HepG2 (cell line): ENCODE data around the gene POLR1G. TPM values are rescaled to one million over a fixed set of nuclear protein-coding genes. Genes with fewer than 3 reads are reported as not detected.
A peak's percentile ranks its signal among the peaks of the same experiment; 100 is the strongest.

Source experiments
- GATAD1 ChIP-seq: IDR thresholded peaks from 2 replicates; pipeline ENCODE4 v1.6.1; 2016; ENCODE audit warnings: missing genetic modification reagents, missing compliant biosample characterization
- HDAC2 ChIP-seq: sonication (generic); formaldehyde crosslinking; IDR thresholded peaks from 2 replicates; pipeline ENCODE4 v1.4.0; 2020; ENCODE audit warnings: missing genetic modification reagents
- HNF4A ChIP-seq: sonication (generic); formaldehyde crosslinking; IDR thresholded peaks from 2 replicates; pipeline ENCODE4 v1.4.0; 2020; ENCODE audit warnings: missing genetic modification reagents
- NFIB ChIP-seq: sonication (generic); formaldehyde crosslinking; IDR thresholded peaks from 2 replicates; pipeline ENCODE4 v1.9.0; 2021; ENCODE audit warnings: missing genetic modification reagents, mild to moderate bottlenecking, borderline replicate concordance
- PHF20 ChIP-seq: sonication (generic); formaldehyde crosslinking; IDR thresholded peaks from 2 replicates; pipeline ENCODE4 v1.5.0; 2020; ENCODE audit warnings: mild to moderate bottlenecking, missing genetic modification reagents
- TCF12 ChIP-seq, 2 experiments: fragments of 450-650 bp in 1 of 2; sonication (generic) in 1 of 2; formaldehyde crosslinking in 1 of 2; IDR thresholded peaks; 2 replicates each; pipeline versions ENCODE4 v1.6.1 to v1.8.0; 2017 to 2022; ENCODE audit warnings: antibody characterized with exemption in 1 of 2, mild to moderate bottlenecking in 1 of 2, missing genetic modification reagents in 1 of 2, moderate library complexity in 1 of 2
- ZNF703 ChIP-seq: sonication (generic); formaldehyde crosslinking; IDR thresholded peaks from 2 replicates; pipeline ENCODE4 v1.5.1; 2020; ENCODE audit warnings: missing genetic modification reagents, mild to moderate bottlenecking, moderate library complexity, borderline replicate concordance
- ZNF775 ChIP-seq: sonication (generic); formaldehyde crosslinking; IDR thresholded peaks from 2 replicates; pipeline ENCODE4 v1.4.0; 2020; ENCODE audit warnings: missing genetic modification reagents, mild to moderate bottlenecking, moderate library complexity, borderline replicate concordance
- ZNF781 ChIP-seq: sonication (generic); formaldehyde crosslinking; IDR thresholded peaks from 2 replicates; pipeline ENCODE4 v1.5.1; 2020; ENCODE audit warnings: borderline replicate concordance, mild to moderate bottlenecking, missing genetic modification reagents; ENCODE audit errors: not compliant biosample characterization
- ZNF879 ChIP-seq: sonication (generic); formaldehyde crosslinking; IDR thresholded peaks from 2 replicates; pipeline ENCODE4 v1.8.1; 2023; ENCODE audit warnings: missing genetic modification reagents
- polyA plus RNA-seq, 8 experiments: library from polyadenylated mRNA; depleted of rRNA in 3 of 8; stranded (reverse) in 7 of 8; unstranded in 1 of 8; fragments of >200 nt; fragmentation: Illumina TruSeq in 4 of 8; extraction: Trizol in 4 of 8; gene quantifications; 2 replicates each; pipeline versions ENCODE4 v1.2.1 to v1.2.3, GENCODE V29; 2011 to 2016; ENCODE audit warnings: low read depth in 4 of 8, missing spikeins in 1 of 8, mixed read lengths in 1 of 8; ENCODE audit not compliant: insufficient read depth in 1 of 8
- total RNA-seq, 5 experiments: library from RNA; depleted of rRNA; stranded (reverse); fragments of >200 nt; fragmentation: Illumina TruSeq; extraction: Trizol; gene quantifications; 2 replicates each; pipeline ENCODE4 v1.2.3, GENCODE V29; 2016; ENCODE audit warnings: low read depth in 1 of 5
- TF ChIP-seq, protein P1 (sequence below): sonication (generic); formaldehyde crosslinking; IDR thresholded peaks from 2 replicates; pipeline ENCODE4 v1.4.0; 2020; ENCODE audit warnings: low read depth, mild to moderate bottlenecking, missing genetic modification reagents
- TF ChIP-seq, protein P2 (sequence below): sonication (generic); formaldehyde crosslinking; IDR thresholded peaks from 2 replicates; pipeline ENCODE4 v1.4.0; 2020; ENCODE audit warnings: missing genetic modification reagents; ENCODE audit errors: not compliant biosample characterization
- TF ChIP-seq, protein P3 (sequence below): sonication (generic); formaldehyde crosslinking; IDR thresholded peaks from 2 replicates; pipeline ENCODE4 v1.5.0; 2020; ENCODE audit warnings: missing genetic modification reagents
- TF ChIP-seq, protein P4 (sequence below): IDR thresholded peaks from 2 replicates; pipeline ENCODE4 v1.6.1; 2016; ENCODE audit warnings: missing genetic modification reagents, missing compliant biosample characterization
- TF ChIP-seq, protein P5 (sequence below): sonication (generic); formaldehyde crosslinking; IDR thresholded peaks from 2 replicates; pipeline ENCODE4 v1.8.0; 2022; ENCODE audit warnings: missing genetic modification reagents, mild to moderate bottlenecking, inconsistent platforms, borderline replicate concordance
- TF ChIP-seq, protein P6 (sequence below): sonication (generic); formaldehyde crosslinking; IDR thresholded peaks from 2 replicates; pipeline ENCODE4 v1.4.0; 2020; ENCODE audit warnings: mild to moderate bottlenecking, missing genetic modification reagents, borderline replicate concordance
- TF ChIP-seq, protein P7 (sequence below): sonication (generic); formaldehyde crosslinking; IDR thresholded peaks from 2 replicates; pipeline ENCODE4 v1.4.0; 2020; ENCODE audit warnings: missing genetic modification reagents, mild to moderate bottlenecking, borderline replicate concordance

The POLR1G gene
- total and polyA plus RNA-seq, 2 of the 13 experiments (the other 11 are each of a cell fraction or from before 2014, with no cell fraction given): 3.5 to 20.8 TPM

DNA sequence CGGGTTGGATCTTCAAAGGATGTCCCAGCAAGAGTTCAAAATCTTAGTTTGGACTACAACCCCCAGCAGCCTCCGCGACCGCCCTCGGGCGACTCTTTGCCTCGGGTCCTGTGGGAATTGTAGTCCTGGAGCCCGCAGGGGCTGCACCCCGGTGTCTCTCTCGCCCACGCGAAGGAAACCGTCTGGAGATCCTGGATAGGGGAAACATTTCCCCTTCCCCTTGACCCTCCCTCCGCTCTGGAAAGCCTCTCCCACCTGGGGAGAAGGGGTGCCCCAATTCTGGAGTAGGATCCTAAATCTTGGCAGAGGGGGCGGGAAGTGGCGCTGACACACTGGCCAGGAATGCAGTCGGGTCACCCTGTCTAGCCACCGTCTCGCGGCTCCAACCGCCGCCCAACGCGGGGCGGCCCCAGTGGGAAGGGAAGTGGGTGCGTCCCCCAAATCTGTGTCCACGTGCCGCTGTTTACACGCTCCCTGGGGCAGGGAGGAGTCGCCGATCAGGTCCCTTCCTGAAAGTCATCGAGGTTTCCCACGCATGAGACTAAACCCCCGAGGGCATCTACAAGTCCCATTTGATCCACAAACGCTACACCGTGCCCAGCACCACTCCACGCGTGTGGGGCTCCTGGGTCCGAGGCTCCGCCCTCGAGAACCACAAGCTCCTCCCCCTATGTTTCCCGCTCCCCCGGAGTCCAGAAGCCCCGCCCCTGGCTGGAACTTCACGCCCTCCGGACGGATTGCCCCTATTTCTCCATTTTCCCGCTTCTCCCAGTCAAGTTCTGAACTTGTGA is 814 bp upstream of the POLR1G start (continued):
- TF ChIP-seq, protein P1, sequence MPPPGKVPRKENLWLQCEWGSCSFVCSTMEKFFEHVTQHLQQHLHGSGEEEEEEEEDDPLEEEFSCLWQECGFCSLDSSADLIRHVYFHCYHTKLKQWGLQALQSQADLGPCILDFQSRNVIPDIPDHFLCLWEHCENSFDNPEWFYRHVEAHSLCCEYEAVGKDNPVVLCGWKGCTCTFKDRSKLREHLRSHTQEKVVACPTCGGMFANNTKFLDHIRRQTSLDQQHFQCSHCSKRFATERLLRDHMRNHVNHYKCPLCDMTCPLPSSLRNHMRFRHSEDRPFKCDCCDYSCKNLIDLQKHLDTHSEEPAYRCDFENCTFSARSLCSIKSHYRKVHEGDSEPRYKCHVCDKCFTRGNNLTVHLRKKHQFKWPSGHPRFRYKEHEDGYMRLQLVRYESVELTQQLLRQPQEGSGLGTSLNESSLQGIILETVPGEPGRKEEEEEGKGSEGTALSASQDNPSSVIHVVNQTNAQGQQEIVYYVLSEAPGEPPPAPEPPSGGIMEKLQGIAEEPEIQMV (CRISPR knock-in tag): no peak
- TF ChIP-seq HDAC2 (CRISPR knock-in tag): peak; percentile 21; the same call in 1 of the 2 replicates
- TF ChIP-seq, protein P2, sequence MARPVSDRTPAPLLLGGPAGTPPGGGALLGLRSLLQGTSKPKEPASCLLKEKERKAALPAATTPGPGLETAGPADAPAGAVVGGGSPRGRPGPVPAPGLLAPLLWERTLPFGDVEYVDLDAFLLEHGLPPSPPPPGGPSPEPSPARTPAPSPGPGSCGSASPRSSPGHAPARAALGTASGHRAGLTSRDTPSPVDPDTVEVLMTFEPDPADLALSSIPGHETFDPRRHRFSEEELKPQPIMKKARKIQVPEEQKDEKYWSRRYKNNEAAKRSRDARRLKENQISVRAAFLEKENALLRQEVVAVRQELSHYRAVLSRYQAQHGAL (CRISPR knock-in tag): no peak
- no peak for TF ChIP-seq GATAD1 (CRISPR knock-in tag)
- TF ChIP-seq, protein P3, sequence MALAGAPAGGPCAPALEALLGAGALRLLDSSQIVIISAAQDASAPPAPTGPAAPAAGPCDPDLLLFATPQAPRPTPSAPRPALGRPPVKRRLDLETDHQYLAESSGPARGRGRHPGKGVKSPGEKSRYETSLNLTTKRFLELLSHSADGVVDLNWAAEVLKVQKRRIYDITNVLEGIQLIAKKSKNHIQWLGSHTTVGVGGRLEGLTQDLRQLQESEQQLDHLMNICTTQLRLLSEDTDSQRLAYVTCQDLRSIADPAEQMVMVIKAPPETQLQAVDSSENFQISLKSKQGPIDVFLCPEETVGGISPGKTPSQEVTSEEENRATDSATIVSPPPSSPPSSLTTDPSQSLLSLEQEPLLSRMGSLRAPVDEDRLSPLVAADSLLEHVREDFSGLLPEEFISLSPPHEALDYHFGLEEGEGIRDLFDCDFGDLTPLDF (CRISPR knock-in tag): peak; percentile 86
- TF ChIP-seq ZNF775 (CRISPR knock-in tag): no peak
- TF ChIP-seq HNF4A (CRISPR knock-in tag): no peak
- TF ChIP-seq NFIB (CRISPR knock-in tag): no peak
- TF ChIP-seq ZNF781: no peak
- no peak for TF ChIP-seq PHF20
- TF ChIP-seq, protein P4, sequence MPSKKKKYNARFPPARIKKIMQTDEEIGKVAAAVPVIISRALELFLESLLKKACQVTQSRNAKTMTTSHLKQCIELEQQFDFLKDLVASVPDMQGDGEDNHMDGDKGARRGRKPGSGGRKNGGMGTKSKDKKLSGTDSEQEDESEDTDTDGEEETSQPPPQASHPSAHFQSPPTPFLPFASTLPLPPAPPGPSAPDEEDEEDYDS (CRISPR knock-in tag): peak; percentile 58; the same call in 1 of the 2 replicates
- no peak for TF ChIP-seq TCF12 (IDR thresholded peaks at IDR 0.05)
- TF ChIP-seq TCF12 (CRISPR knock-in tag; IDR thresholded peaks at IDR 0.05): no peak
- TF ChIP-seq, protein P5, sequence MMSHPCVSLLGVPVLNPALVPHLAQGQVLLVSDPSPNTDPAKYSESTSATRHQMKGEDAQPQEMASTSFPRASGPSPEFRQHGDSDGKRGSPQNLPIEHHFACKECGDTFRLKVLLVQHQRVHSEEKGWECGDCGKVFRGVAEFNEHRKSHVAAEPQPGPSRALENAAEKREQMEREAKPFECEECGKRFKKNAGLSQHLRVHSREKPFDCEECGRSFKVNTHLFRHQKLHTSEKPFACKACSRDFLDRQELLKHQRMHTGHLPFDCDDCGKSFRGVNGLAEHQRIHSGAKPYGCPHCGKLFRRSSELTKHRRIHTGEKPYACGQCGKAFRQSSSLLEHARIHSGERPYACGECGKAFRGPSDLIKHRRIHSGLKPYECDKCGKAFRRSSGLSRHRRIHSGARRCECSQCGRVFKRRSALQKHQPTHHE: no peak
- no peak for TF ChIP-seq ZNF703
- TF ChIP-seq, protein P6, sequence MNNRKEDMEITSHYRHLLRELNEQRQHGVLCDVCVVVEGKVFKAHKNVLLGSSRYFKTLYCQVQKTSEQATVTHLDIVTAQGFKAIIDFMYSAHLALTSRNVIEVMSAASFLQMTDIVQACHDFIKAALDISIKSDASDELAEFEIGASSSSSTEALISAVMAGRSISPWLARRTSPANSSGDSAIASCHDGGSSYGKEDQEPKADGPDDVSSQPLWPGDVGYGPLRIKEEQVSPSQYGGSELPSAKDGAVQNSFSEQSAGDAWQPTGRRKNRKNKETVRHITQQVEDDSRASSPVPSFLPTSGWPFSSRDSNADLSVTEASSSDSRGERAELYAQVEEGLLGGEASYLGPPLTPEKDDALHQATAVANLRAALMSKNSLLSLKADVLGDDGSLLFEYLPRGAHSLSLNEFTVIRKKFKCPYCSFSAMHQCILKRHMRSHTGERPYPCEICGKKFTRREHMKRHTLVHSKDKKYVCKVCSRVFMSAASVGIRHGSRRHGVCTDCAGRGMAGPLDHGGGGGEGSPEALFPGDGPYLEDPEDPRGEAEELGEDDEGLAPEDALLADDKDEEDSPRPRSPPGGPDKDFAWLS (CRISPR knock-in tag): no peak
- TF ChIP-seq, protein P7, sequence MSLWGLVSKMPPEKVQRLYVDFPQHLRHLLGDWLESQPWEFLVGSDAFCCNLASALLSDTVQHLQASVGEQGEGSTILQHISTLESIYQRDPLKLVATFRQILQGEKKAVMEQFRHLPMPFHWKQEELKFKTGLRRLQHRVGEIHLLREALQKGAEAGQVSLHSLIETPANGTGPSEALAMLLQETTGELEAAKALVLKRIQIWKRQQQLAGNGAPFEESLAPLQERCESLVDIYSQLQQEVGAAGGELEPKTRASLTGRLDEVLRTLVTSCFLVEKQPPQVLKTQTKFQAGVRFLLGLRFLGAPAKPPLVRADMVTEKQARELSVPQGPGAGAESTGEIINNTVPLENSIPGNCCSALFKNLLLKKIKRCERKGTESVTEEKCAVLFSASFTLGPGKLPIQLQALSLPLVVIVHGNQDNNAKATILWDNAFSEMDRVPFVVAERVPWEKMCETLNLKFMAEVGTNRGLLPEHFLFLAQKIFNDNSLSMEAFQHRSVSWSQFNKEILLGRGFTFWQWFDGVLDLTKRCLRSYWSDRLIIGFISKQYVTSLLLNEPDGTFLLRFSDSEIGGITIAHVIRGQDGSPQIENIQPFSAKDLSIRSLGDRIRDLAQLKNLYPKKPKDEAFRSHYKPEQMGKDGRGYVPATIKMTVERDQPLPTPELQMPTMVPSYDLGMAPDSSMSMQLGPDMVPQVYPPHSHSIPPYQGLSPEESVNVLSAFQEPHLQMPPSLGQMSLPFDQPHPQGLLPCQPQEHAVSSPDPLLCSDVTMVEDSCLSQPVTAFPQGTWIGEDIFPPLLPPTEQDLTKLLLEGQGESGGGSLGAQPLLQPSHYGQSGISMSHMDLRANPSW (CRISPR knock-in tag): peak; percentile 68; the same call in 1 of the 2 replicates
- no peak for TF ChIP-seq ZNF879 (CRISPR knock-in tag)
